EL (cell line): ENCODE data around the gene SPRR2F.
"Not testable (repeated sequence)": the region's sequence is repeated elsewhere in the genome, so short reads cannot be mapped to it uniquely, and the experiment has no call there.

ENCODE experiments used
- DNase-seq: peaks from one replicate; pipeline ENCODE4 v3.0.0-alpha.2; 2016

SPRR2F gene, protein sequence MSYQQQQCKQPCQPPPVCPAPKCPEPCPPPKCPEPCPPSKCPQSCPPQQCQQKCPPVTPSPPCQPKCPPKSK

DNA sequence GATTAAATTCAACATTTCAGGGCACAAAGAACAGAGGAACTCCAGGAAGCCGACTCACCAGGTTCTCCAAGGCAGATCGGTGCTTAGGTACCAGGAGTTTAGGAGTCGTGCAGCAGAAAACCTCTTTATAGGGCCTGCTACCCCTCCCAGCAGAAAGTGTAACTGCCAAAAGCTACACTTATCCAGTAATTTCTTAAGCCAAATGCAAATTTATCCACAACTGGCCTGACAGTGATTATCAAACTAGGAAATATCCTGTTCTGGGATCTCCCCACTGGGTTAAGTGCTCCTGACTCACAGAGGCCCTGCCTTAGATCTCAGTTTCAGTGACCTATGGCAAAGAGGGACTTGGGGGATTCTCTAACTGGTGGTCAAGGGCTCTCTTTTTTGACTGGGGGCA lies at the start of gene SPRR2F:
SPRR2F (minus strand) TSS at position 101 of the 400 bp plus-strand sequence. CDS start 783 bp downstream, outside the sequence.
- no peak for DNase-seq

DNA sequence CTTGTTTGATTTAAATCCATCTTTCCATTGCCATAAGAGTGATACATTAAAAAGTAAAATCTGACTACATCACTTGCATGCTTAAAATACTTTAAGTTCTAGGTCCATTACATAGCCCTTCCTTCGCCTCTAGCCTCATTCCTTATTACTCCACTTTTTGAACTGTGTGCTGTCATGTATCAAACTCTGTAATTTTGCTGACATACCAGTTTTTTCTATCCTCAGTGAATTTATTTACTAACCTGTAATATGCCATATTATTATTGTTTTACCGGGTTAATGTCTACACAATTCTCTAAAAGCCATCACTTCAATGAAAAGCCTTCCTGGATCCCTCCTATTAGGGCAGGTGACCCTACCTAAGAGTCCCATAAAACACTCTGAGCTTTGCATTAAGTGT lies 42.2 kb upstream of the SPRR2F start:
- no peak for DNase-seq

DNA sequence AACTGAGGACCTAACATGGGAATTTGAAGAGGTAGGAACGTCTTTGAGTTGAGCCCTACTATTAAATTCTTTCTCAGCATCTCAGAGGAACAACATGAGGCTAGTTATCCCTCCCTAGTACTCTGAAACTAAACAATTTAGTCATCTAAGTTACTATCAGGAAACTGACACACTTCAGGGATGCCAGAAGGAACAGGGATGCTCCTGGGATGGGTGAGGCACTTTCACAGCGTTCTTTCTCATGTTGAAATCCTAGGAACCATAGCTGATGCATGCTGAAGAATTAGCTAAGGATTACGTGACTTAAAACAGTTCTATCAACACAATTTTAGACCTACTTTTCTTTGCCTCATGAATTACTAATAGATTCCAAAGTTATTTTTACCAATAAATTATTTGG lies 39.2 kb upstream of the SPRR2F start:
- DNase-seq = no peak

DNA sequence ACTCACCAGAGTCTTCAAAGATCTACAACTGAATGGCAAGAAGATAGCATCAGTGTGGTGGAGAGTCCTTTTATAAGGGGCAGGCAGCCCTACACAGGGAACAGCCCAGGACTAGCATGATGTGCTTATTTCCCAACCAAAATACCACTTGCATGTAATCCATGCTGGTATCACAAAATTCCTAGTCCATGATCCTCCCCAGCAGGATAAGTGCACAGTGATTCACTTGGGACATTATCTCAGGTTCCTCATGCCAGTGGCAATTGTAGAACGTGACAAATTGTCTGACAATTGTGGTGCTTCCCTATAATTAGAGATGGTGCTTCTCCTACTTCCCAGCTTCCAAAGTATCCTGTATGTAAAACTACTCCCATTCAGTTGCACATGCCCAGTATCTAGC lies 37.5 kb upstream of the SPRR2F start, which contains the start of gene SPRR2G:
SPRR2G (minus strand) TSS at position 45 of the 400 bp plus-strand sequence. CDS start 780 bp downstream, outside the sequence.
- DNase-seq = no peak

GRCh38 chr1:153141377-153141776 lies 28.1 kb upstream of the SPRR2F start:
- DNase-seq = no peak

- DNase-seq = no peak
These were observed 27.2 kb upstream of the SPRR2F start for GRCh38 chr1:153140484-153140883.

DNA sequence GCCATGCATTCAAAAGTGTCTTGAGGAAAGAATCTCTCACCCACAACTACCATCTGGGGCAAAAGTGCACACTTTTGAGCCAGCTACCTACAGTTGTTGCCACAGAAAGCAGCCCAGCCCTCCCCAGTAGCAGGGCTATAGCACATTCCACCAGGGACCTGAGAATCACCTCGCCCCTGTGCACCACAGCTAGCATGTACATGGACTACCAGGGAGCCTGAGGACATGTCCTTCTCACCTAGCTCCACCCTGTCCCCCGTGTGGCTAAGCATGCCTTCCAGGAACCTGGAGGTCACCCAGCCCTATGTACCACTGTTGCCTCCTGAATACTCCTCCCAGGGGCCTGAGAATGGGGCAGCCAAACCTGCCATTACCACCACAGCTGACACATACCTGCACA lies 20.4 kb upstream of the SPRR2F start:
- no peak for DNase-seq

DNA sequence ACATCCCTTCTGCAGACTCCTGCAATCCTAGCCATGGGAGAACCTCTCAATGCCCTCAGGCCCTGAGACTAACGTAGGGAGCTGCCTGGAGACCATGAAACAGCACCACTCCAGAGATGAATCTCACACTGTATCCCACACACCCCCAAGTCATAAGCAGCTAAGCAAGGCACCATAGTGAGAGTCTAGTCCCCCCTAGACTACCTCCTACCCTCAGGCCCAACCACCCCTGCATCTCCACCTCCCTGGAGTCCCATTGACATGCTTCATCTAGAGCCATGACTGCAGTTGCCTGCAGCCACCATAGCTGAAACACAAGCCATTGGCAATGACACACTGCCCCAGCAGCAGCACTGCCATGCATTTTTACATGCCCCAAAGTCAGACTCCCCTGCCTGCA lies 20.0 kb upstream of the SPRR2F start:
- DNase-seq = no peak

GRCh38 chr1:153128688-153129087 lies 15.4 kb upstream of the SPRR2F start:
- DNase-seq = not testable (repeated sequence)

DNA sequence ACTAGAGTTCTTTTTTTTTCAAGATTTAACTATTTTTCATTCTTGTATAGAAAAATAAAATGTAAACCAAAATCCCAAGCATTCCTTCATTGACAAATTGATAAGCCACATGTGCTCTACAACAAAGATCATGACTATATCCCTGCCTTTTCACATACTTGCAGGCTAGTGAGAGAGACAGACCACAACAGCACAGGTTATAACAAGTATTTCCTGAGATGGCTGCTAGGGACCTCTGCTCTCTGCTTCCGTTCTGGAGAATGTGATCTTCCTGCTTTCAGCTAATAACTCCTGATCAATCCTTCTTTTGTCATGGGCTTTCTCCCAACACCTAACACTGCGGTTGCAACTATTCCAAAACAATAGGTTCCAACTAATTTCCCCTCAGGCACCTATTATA lies 14.0 kb upstream of the SPRR2F start:
- no peak for DNase-seq

DNA sequence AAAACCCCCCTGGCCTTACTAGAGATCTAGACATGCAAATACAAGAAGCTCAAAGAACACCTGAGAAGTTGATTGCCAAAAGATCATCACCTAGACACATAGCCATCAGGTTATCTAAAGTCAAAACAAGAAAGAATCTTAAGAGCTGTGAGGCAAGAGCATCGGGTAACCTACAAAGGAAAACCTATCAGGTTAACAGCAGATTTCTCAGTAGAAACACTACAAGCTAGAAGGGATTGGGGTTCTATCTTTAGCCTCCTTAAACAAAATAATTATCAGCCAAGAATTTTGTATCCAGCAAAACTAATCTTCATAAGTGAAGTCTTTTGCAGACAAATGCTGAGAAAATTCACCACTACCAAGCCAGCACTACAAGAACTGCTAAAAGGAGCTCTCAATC lies 12.2 kb upstream of the SPRR2F start:
- DNase-seq = no peak

DNA sequence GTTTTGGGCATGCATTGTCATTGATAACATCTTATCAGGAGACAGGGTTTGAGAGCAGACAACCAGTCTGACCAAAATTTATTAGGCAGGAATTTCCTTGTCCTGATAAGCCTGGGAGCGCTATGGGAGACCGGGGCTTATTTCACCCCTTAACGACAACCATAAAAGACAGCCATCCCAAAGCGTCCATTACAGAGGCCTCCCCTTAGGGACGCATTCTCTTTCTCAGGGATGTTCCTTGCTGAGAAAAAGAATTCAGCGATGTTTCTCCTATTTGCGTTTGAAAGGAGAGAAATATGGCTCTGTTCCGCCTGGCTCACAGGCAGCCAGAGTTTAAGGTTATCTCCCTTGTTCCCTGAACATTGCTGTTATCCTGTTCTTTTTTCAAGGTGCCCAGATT lies 10.5 kb upstream of the SPRR2F start:
- DNase-seq = not testable (repeated sequence)

GRCh38 chr1:153122831-153123421 lies 9.6 kb upstream of the SPRR2F start:
- DNase-seq = no peak

DNA sequence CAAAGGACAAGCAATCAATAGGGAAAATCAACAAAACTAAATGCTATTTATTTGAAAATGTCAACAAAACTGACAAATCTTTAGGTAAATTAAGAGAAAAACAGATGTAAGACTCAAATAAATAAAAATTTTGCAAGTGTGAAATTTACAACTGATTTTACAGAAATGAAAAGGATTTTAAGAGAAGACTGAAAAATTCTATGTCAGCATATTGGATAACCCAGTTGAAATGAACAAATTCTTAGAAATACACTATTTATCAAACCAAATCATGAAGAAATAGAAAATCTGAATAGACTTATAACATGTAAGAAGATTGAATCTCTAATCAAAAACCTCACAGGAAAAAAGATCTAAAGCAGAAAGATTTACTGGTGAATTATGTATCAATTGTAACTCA lies 7.6 kb upstream of the SPRR2F start:
- DNase-seq = no peak

DNA sequence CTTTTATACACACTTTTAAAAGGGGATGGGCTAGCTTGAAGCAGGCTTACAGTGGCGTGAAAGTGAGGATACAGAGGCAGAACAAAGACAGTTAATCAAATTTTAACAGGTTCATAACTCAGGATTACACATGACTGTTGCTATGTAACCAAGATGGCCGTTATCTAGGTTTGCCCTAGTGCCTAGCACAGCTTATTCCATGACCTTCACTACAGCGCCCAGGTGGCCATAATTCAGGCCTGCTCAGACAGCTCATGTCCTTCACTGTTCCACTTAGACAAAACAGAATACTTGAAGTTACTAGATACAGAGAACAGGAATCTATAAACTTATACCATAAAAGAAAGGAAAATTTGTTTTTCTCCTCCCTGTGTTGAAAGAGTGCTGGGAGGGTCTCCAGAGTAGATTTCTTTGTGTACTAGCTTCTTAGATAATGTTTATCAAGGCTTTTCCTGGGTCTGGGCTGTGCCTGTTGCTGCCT lies 6.2 kb upstream of the SPRR2F start:
- DNase-seq = no peak

DNA sequence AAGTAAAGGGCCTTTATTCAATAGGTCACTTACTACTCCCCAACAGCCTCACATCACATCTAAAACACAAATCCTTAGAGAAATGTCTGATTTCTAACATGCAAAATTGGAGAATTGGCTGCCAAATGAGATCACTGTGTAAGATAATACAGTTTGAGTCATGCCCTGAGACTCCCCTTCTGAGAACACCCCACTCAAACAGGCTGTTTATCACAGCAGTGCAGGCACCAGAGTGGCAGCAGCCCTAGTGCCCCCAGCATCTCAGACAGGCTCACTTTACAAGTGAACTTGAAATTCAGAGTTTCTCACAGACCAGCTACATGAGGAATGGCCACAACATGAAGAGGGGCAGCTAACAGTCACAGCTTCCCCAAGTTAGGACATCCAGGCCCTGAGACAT lies 1.9 kb upstream of the SPRR2F start:
- not testable (repeated sequence) for DNase-seq

DNA sequence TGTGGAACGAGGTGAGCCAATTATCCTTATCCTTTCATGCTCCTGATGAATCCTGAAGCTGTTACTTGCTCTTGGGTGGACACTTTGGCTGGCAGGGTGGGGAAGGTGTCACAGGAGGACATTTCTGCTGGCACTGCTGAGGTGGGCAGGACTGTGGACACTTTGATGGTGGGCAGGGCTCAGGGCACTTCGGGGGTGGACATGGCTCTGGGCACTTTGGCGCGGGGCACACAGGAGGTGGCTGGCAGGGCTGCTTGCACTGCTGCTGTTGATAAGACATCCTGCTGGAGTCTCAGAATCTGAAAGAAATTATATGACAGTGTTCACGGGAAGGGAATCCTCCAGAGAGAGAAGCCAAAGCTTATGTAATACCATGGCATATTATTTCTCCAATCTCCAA lies 862 bp downstream of the SPRR2F start:
- DNase-seq = not testable (repeated sequence)

DNA sequence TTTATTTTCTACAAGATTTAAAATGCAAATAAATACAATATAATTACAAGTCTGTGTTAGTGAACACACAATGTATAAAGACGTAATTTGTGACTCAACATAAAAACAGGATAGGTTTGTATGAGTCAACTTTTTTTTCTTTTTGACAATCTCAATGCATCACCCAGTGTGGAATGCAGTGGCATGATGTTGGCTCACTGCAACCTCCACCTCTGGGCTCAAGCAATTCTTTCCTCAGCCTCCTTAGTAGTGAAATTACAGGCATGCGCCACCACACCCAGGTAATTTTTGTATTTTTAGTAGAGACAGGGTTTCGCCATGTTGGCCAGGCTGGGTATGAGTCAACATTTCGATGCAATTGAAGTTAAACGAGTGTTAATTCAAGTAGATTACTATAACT lies 13.1 kb downstream of the SPRR2F start:
- peak; percentile 44 for DNase-seq

- no peak for DNase-seq
These were observed 13.8 kb downstream of the SPRR2F start for GRCh38 chr1:153099461-153100045.

- no peak for DNase-seq
These were observed 17.6 kb downstream of the SPRR2F start for GRCh38 chr1:153095764-153096163.

DNA sequence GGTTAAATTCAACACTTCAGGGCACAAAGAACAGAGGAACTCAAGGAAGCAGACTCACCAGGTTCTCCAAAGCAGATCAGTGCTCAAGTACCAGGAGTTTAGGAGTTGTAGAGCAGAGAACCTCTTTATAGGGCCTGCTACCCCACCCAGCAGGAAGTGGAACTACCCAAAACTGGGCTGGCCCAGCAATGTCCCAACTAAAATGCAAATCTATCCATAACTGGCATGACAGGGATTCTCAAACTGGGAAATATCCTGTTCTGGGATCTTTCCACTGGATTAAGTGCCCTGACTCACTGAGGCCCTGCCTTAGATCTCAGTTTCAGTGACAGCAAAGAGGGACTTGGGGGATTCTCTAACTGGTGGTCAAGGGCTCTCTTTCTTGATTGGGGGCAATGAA lies 18.9 kb downstream of the SPRR2F start, which contains the start of gene SPRR2E:
SPRR2E (minus strand) TSS at position 101 of the 400 bp plus-strand sequence. CDS start 775 bp downstream, outside the sequence.
- DNase-seq = no peak

DNA sequence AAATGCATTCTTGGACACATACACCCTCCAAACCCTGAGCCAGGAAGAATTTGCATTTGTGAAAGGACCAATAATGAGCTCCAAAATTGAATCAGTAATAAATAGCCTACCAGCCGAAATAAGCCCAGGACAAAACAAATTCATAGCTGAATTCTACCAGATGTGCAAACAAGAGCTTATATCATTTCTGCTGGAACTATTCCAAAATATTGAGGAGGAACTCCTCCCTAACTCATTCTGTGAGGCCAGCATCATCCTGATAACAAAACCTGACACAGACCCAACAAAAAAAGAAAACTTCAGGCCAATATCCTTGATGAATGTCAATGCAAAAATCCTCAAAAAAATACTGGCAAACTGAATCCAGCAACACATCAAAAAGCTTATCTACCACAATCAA lies 25.7 kb downstream of the SPRR2F start:
- DNase-seq = no peak

- DNase-seq = no peak
These were observed 31.6 kb downstream of the SPRR2F start for GRCh38 chr1:153081736-153082135.
